ENCODE results near the gene RNASEH2B.

Gene RNASEH2B

DNA sequence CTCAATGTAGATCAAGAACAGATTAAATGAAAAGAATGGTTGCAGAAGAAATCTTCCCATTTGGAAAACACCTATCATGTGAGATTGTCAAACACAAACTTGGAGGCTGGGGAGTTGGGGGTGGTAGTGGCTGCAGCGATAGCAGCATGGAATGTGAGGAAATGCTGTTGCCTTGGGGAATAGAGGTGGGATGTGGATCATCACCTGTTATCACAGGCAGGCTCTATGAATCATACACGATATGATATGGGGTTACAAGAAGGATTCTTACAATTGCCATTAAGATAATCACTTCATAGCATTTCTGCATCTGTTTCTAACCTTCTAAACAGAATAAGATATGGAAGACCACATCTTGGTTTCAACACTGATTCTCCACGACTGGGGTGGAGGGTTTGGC, 88.7 kb downstream of the RNASEH2B start:
- Histone ChIP-seq H4K8ac (ENCODE audit: low read length) (no peak overlapping the region), H3K4me3 (ENCODE audit: insufficient read depth in 1 of 2, low read depth in 1 of 2, low read length in 2 of 2) (no peak overlapping the region), H3K79me1 (replicated peaks; ENCODE audit: low read length, poor library complexity, severe bottlenecking) (no peaks in the 10 kb centered on the region), H3K27me3 (ENCODE audit: control insufficient read depth in 1 of 2, insufficient read depth in 1 of 2, low read length in 2 of 2) (peaks cover 15 to 28% of the 10 kb centered on the region in 2 experiments), H2BK12ac (ENCODE audit: low read length in 2 of 2) (no peak overlapping the region), H3K4me2 (ENCODE audit: low read length, poor library complexity, severe bottlenecking) (no peak overlapping the region), H3K4me1 (ENCODE audit: control insufficient read depth, insufficient read depth, low read depth, low read length) (no peaks in the 10 kb centered on the region), H3K23ac (ENCODE audit: low read length in 2 of 2) (no peak overlapping the region), H2BK120ac (ENCODE audit: low read depth, low read length) (no peak overlapping the region), H3K36me3 (ENCODE audit: control insufficient read depth in 1 of 2, insufficient read depth in 2 of 2, low read depth in 1 of 2, low read length in 2 of 2) (no peaks in the 10 kb centered on the region), H2AK5ac (ENCODE audit: low read length, severe bottlenecking) (no peak overlapping the region), H3K18ac (ENCODE audit: low read depth in 1 of 2, low read length in 2 of 2) (no peak overlapping the region), H4K91ac (ENCODE audit: low read length) (no peak overlapping the region), H3K9ac (ENCODE audit: low read length) (no peak overlapping the region), H2BK15ac (ENCODE audit: low read depth, poor library complexity, severe bottlenecking) (no peak overlapping the region), H2BK5ac (ENCODE audit: low read depth, low read length, poor library complexity, severe bottlenecking) (no peak overlapping the region), H3K9me3 (ENCODE audit: control insufficient read depth, low read length) (no peaks in the 10 kb centered on the region), H2AFZ (ENCODE audit: low read depth, low read length) (no peak overlapping the region), H3K14ac (ENCODE audit: low read length in 2 of 2) (no peak overlapping the region), H3K27ac (ENCODE audit: low read length, poor library complexity, severe bottlenecking) (no peak overlapping the region), H3K4ac (ENCODE audit: low read depth in 1 of 2, low read length in 2 of 2) (no peak overlapping the region)
- no peak for DNase-seq
- 95% methylated on average over 3 of the region's 3 CpGs for WGBS

DNA sequence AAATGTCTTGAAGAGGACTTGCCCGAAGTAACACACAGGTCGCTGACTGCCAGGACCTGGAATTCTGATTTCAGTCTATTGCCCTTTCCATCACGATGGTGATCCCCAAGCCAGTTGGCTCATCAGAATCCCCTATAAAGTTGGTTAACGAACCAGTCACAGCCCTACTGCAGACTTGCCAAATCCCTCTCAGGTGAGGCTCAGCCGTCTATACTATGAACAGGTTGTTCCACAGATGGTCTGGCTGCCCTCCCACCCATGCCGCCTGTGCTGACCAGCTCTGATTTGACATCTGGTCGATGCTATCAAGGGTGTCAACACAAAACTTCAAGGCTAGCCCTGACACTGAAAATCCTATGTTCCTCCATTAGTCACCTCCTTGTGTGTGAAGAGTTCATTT, 90.0 kb downstream of the RNASEH2B start:
- Histone ChIP-seq H3K4ac (ENCODE audit: low read depth in 1 of 2, low read length in 2 of 2) (no peak overlapping the region), H3K4me3 (ENCODE audit: insufficient read depth in 1 of 2, low read depth in 1 of 2, low read length in 2 of 2) (no peak overlapping the region), H3K23ac (ENCODE audit: low read length in 2 of 2) (no peak overlapping the region), H2BK12ac (ENCODE audit: low read length in 2 of 2) (no peak overlapping the region), H2BK15ac (ENCODE audit: low read depth, poor library complexity, severe bottlenecking) (no peak overlapping the region), H2BK120ac (ENCODE audit: low read depth, low read length) (no peak overlapping the region), H4K8ac (ENCODE audit: low read length) (no peak overlapping the region), H3K9ac (ENCODE audit: low read length) (no peak overlapping the region), H3K27me3 (ENCODE audit: control insufficient read depth in 1 of 2, insufficient read depth in 1 of 2, low read length in 2 of 2) (peaks cover 28 to 42% of the 10 kb centered on the region in 2 experiments), H3K27ac (ENCODE audit: low read length, poor library complexity, severe bottlenecking) (no peak overlapping the region), H4K91ac (ENCODE audit: low read length) (no peak overlapping the region), H3K4me1 (ENCODE audit: control insufficient read depth, insufficient read depth, low read depth, low read length) (no peaks in the 10 kb centered on the region), H3K79me1 (replicated peaks; ENCODE audit: low read length, poor library complexity, severe bottlenecking) (no peaks in the 10 kb centered on the region), H3K36me3 (ENCODE audit: control insufficient read depth in 1 of 2, insufficient read depth in 2 of 2, low read depth in 1 of 2, low read length in 2 of 2) (no peaks in the 10 kb centered on the region), H3K14ac (ENCODE audit: low read length in 2 of 2) (no peak overlapping the region), H2AK5ac (ENCODE audit: low read length, severe bottlenecking) (no peak overlapping the region), H3K4me2 (ENCODE audit: low read length, poor library complexity, severe bottlenecking) (no peak overlapping the region), H3K18ac (ENCODE audit: low read depth in 1 of 2, low read length in 2 of 2) (no peak overlapping the region), H2AFZ (ENCODE audit: low read depth, low read length) (no peak overlapping the region), H3K9me3 (ENCODE audit: control insufficient read depth, low read length) (no peaks in the 10 kb centered on the region), H2BK5ac (ENCODE audit: low read depth, low read length, poor library complexity, severe bottlenecking) (no peak overlapping the region)
- 94% methylated on average over 7 of the region's 7 CpGs for WGBS
- no peak for DNase-seq

DNA sequence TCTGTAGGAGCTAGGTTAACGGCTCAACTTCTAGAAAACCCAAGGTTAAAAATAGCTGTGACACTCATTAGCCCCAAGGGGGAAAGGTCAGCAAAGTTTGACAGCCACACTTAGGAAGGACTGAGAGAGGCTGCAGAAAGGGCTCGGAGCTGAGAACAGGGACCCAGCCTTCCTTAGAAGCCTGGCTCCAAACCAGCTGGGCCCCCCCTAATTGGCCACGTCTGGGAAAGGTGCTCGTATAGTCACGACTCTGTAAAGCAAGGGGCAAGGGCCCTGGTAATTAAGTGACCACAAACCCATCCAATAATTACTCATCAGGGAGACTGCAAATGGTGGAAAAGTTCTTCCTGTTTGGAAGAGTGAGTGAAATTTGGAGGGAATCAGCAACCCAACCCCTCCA, 90.5 kb downstream of the RNASEH2B start:
- Histone ChIP-seq H3K23ac (ENCODE audit: low read length in 2 of 2) (no peak overlapping the region), H2BK12ac (ENCODE audit: low read length in 2 of 2) (no peak overlapping the region), H4K91ac (ENCODE audit: low read length) (no peak overlapping the region), H3K4me2 (ENCODE audit: low read length, poor library complexity, severe bottlenecking) (no peak overlapping the region), H3K4me1 (ENCODE audit: control insufficient read depth, insufficient read depth, low read depth, low read length) (peaks cover 2% of the 10 kb centered on the region), H2BK15ac (ENCODE audit: low read depth, poor library complexity, severe bottlenecking) (no peak overlapping the region), H2AFZ (ENCODE audit: low read depth, low read length) (no peak overlapping the region), H3K27ac (ENCODE audit: low read length, poor library complexity, severe bottlenecking) (no peak overlapping the region), H3K36me3 (ENCODE audit: control insufficient read depth in 1 of 2, insufficient read depth in 2 of 2, low read depth in 1 of 2, low read length in 2 of 2) (no peaks in the 10 kb centered on the region), H3K79me1 (replicated peaks; ENCODE audit: low read length, poor library complexity, severe bottlenecking) (no peaks in the 10 kb centered on the region), H3K4me3 (ENCODE audit: insufficient read depth in 1 of 2, low read depth in 1 of 2, low read length in 2 of 2) (no peak overlapping the region), H2AK5ac (ENCODE audit: low read length, severe bottlenecking) (no peak overlapping the region), H3K18ac (ENCODE audit: low read depth in 1 of 2, low read length in 2 of 2) (no peak overlapping the region), H2BK5ac (ENCODE audit: low read depth, low read length, poor library complexity, severe bottlenecking) (no peak overlapping the region), H3K14ac (ENCODE audit: low read length in 2 of 2) (no peak overlapping the region), H3K4ac (ENCODE audit: low read depth in 1 of 2, low read length in 2 of 2) (no peak overlapping the region), H4K8ac (ENCODE audit: low read length) (no peak overlapping the region), H2BK120ac (ENCODE audit: low read depth, low read length) (no peak overlapping the region), H3K9ac (ENCODE audit: low read length) (peak overlapping the region; percentile 37), H3K27me3 (ENCODE audit: control insufficient read depth in 1 of 2, insufficient read depth in 1 of 2, low read length in 2 of 2) (peaks cover 31 to 43% of the 10 kb centered on the region in 2 experiments), H3K9me3 (ENCODE audit: control insufficient read depth, low read length) (no peaks in the 10 kb centered on the region)
- 9% methylated on average over 2 of the region's 5 CpGs for WGBS
- no peak for DNase-seq

DNA sequence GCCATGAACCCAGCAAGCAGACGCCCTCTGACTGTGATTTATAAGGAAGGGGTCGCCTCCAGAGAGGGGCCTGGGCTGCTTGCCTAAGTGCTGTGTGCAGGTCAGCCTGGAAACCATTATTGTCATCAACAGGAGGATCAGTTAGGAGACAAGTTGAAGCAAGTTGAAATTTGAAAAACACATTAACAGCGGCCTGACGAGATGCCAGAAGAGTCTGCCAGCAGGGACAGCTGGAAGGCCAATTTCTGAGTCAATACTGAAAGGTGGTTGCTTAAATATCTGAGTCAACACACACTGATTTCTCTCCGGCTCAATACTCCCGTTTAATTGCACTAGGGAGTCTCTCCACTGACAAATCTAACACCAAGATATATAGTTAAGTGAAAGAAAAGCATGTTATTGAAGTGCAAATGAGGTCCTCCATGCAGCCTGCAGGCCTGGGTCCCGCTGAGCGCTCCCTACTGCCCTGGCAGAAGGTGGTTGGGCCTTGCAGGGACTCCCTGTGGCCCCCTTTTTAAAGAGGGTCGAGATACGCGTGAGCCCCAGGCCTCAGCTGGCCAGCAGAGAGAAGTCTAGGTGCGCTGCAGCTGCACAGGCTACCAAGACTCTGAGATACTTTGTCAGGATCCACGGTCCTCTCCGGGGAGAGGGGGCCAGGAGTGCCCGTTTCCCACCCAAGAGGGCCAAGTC, 91.1 kb downstream of the RNASEH2B start:
- Histone ChIP-seq H3K18ac (ENCODE audit: low read depth in 1 of 2, low read length in 2 of 2) (no peak overlapping the region), H3K27me3 (ENCODE audit: control insufficient read depth in 1 of 2, insufficient read depth in 1 of 2, low read length in 2 of 2) (peaks cover 31 to 43% of the 10 kb centered on the region in 2 experiments), H3K27ac (ENCODE audit: low read length, poor library complexity, severe bottlenecking) (no peak overlapping the region), H2BK15ac (ENCODE audit: low read depth, poor library complexity, severe bottlenecking) (no peak overlapping the region), H3K36me3 (ENCODE audit: control insufficient read depth in 1 of 2, insufficient read depth in 2 of 2, low read depth in 1 of 2, low read length in 2 of 2) (no peaks in the 10 kb centered on the region), H3K4me2 (ENCODE audit: low read length, poor library complexity, severe bottlenecking) (no peak overlapping the region), H3K23ac (ENCODE audit: low read length in 2 of 2) (no peak overlapping the region), H3K4me3 (ENCODE audit: insufficient read depth in 1 of 2, low read depth in 1 of 2, low read length in 2 of 2) (no peak overlapping the region), H2BK120ac (ENCODE audit: low read depth, low read length) (no peak overlapping the region), H4K8ac (ENCODE audit: low read length) (no peak overlapping the region), H3K79me1 (replicated peaks; ENCODE audit: low read length, poor library complexity, severe bottlenecking) (no peaks in the 10 kb centered on the region), H3K9me3 (ENCODE audit: control insufficient read depth, low read length) (no peaks in the 10 kb centered on the region), H4K91ac (ENCODE audit: low read length) (no peak overlapping the region), H2AK5ac (ENCODE audit: low read length, severe bottlenecking) (no peak overlapping the region), H2AFZ (ENCODE audit: low read depth, low read length) (no peak overlapping the region), H3K14ac (ENCODE audit: low read length in 2 of 2) (peak overlapping the region in 1 of 2 experiments; percentile 55), H2BK5ac (ENCODE audit: low read depth, low read length, poor library complexity, severe bottlenecking) (no peak overlapping the region), H3K4ac (ENCODE audit: low read depth in 1 of 2, low read length in 2 of 2) (no peak overlapping the region), H3K4me1 (ENCODE audit: control insufficient read depth, insufficient read depth, low read depth, low read length) (peaks cover 2% of the 10 kb centered on the region), H2BK12ac (ENCODE audit: low read length in 2 of 2) (no peak overlapping the region), H3K9ac (ENCODE audit: low read length) (peak overlapping the region; percentile 37)
- peak; percentile 35 for DNase-seq
- 61% methylated on average over 13 of the region's 15 CpGs for WGBS

All from mesenchymal stem cell (in vitro differentiated cells and primary cell).